GM21717 (cell line): ENCODE data around the gene MEIOB.
"Not testable (repeated sequence)": the region's sequence is repeated elsewhere in the genome, so short reads cannot be mapped to it uniquely, and the experiment has no call there.

Source experiments
- ATAC-seq: cut with Tn5 transposase; IDR thresholded peaks from one replicate; pipeline ENCODE4 v1.9.1; 2021; ENCODE audit warnings: mild to moderate bottlenecking, moderate library complexity; ENCODE audit not compliant: unreplicated experiment

The MEIOB gene, protein sequence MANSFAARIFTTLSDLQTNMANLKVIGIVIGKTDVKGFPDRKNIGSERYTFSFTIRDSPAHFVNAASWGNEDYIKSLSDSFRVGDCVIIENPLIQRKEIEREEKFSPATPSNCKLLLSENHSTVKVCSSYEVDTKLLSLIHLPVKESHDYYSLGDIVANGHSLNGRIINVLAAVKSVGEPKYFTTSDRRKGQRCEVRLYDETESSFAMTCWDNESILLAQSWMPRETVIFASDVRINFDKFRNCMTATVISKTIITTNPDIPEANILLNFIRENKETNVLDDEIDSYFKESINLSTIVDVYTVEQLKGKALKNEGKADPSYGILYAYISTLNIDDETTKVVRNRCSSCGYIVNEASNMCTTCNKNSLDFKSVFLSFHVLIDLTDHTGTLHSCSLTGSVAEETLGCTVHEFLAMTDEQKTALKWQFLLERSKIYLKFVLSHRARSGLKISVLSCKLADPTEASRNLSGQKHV

DNA sequence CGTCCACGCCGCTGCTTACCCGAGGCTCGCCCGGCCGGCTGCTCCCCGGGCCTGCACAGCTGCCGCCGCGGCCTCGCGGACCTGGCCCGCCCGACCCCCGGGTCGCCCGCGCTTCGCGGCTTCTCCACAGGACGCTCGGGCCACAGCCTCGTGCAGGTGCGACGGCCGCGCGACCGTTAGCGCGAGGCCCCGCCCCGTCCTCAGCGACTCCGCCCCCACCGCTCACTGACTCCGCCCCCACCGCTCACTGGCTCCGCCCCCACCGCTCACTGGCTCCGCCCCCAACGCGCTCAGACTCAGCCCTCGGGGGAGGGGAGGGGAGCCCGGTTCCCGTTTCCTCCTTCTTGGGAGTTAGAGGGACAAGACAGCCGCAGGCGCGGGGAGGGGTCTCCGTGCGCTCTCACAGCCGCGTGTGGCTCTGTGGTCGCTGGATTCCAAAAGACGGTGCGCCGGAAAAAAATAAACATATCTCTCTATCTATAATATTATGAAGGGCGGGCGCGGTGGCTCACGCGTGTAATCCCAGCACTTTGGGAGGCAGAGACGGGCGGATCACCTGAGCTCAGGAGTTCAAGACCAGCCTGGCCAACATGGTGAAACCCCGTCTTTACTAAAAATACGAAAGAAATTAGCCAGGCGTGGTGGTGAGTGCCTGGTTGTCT lies at the start of gene MEIOB:
Gene MEIOB, minus strand, starts transcription at position 191 of the 662 bp plus-strand sequence. CDS start 3,989 bp downstream, outside the sequence.
- no peak for ATAC-seq

DNA sequence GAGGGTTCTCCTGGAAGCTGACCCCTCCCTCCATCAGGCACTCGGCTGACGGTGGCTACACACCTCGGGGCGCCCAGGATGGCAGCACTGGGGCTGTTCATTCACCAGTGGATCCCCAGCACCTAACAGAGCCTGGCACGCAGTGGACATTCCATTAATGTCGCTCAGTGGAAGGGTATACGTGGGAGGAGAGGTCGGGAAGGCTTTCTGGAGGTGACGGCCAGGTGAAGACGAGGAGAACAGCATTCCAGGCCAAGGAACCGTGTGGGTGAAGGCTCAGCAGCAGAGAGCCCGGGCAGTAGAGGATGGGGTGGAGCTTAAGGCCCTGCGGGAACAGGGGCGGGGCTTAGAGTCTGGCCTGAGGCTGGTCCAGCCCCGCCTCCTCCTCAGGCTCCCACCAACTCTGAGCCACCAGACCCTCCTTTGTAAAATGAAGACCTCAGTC lies 48.8 kb upstream of the MEIOB start:
- ATAC-seq: no peak

DNA sequence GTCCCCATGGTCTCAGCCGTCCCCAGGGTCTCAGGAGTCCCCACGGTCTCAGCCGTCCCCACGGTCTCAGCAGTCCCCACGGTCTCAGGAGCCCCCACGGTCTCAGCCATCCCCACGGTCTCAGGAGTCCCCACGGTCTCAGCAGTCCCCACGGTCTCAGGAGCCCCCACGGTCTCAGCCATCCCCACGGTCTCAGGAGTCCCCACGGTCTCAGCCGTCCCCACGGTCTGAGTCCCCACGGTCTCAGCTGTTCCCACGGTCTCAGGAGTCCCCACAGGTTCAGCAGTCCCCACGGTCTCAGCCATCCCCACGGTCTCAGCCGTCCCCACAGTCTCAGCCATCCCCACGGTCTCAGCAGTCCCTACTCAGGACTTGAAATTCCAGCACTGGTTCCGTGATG lies 48.2 kb upstream of the MEIOB start:
- ATAC-seq: not testable (repeated sequence)

DNA sequence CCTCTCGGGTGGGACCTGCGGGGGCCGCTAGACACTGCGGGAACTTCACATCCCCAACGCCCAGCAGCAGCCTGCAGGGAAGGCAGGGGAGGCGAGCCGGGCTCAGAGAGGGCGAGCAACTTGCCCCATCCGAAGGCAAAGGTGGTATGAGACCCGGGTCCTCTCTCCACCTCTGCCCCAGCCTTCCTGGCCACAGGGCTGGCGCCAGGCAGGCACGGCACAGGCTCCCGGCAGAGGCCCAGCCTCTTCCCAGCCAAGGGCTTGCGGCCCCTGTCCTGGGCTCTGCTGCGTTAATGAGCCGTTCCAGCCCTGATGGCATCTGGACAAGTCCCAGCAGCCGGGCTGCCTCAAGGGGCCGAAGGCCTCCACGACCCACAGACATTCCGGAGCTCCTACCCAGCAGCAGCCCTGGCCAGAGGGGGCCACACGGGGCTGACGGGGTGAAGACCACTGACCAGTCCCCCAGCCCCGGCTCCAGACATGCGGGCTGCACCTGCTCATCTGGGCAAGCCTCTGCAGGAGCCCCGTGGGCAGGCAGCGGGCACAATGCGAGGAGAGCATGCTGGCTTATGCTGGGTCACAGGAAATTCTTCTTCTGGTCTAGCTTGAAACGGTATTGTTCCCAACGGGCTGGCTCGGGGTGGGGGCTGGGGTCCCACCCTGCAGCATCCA lies 47.5 kb upstream of the MEIOB start:
- ATAC-seq: no peak

DNA sequence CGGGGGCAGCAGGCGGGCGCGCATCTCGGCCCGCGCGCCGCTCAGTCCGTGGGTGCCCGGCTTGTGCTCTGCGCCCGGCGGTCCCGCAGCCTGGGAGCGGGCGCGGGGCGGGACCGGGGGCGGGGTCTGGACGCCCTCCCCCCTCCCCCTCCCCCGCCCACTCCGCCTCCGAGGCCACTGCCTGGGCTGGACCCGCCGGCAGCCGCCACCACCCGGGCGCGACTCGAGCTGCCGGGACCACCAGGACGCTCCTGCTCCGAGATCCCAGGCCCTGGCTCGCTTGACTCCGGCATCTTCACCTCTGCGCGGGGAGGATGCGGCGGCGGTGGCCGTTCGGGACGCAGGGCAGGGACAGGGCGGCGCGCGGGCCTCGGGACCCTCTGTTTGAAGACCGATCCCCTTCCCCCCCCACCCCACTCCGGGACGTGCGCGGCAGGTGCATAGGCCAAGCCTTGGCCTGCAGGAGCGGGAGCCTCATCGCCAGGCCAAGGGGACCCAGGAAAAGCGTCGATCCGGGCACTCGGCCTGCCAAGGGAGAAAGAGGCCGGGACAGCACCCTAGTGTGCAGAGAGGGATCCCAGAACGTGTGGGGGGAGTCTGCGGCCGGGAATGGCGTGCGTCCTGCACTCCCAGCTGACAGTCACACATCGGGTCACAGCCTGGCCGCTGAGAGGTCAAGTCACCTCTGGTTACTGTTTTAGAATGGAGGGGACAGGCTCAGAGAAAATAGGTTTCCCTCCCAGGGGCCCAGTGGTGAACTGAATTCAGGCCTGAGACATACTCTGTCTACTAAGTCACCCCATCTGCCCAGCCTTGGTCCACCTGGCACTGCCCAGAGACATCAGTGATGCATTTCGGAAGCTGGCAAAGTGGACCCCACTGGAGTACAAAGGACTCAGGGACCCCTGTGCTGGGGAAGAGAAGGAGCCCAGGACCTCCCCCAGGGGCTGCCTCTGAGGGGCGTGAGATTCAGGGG lies 46.7 kb upstream of the MEIOB start, which contains the start of gene HS3ST6:
Gene HS3ST6, minus strand, starts transcription at position 65 of the 976 bp plus-strand sequence. CDS start 92 bp downstream, outside the sequence.
- no peak for ATAC-seq

DNA sequence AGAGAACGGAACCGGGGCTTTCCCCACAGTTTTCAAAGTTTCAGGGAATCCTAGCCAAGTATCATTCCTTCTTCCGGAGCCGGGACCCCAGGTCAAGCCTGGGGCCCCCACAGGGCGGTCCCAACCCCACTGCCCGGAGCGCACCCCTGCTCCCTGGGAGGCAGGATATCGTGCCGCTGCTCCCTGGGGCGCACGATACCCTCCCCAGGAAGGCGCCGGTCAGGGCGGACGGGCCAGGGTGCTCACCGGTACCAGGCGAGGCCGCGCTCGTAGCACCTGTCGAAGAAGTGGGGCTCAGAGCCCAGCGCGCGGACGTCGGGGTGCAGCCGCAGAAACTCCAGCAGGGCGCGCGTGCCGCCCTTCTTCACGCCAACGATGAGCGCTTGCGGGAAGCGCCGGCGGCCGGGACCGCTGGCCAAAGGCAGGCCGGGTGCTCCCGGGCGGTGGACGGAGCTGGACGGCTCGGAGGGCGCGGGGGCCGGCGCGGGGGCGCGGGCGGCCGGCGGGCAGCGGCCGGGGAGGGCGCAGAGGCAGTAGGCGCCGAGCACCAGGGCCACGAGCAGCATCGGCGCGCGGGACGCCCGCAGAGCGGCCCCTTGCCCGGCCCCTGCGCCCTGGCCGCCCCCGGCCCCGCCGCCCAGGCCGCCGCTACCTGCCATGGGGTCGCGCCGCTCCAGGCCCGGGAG lies 45.8 kb upstream of the MEIOB start:
- ATAC-seq: no peak

DNA sequence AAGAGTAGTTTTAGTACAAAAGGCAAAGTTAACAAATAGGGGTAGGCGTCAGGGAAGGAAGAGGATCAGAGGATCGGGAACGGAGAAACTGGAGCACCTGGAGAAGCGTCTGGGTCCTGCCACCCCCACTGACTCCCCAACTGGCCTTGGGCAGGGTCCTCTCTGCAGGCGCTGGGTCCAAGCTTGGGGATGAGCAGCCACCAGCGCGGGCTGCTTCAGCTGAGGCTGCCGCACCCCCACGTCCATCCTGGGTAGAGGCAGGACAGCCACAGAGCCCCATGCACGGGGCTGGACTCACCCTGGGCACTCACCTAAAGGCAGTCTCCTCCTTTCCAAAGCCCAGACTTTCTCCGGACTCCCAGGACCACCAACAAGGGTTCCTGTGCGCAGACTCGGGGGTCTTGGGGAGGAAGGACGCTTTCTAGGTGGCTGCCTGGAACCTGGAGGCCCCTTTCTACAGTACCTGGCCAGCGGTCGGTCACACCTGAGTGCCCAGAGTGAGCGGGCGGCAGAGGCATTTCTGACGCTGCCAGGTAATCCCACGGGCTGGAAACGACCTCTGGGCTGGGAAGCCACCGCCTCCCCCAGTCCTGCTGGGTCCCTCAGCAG lies 45.2 kb upstream of the MEIOB start:
- no peak for ATAC-seq

DNA sequence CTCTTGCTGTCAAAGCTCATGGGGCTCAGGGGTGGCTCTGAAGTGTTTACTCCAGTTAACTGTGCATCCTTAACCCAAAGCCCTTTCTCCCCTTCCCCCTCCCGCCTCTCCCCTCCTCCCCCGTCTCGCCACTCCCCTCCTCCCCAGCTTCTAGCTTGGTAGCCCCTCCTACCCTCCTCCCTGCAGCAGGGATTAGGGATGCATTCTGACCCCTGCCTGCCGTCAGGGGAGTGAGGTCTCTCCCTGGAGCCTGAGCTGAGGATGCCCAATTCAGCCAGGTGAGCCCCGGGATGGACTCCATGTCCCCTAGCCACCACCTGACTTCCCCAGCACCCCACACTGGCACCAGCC lies 44.7 kb upstream of the MEIOB start:
- ATAC-seq: no peak

DNA sequence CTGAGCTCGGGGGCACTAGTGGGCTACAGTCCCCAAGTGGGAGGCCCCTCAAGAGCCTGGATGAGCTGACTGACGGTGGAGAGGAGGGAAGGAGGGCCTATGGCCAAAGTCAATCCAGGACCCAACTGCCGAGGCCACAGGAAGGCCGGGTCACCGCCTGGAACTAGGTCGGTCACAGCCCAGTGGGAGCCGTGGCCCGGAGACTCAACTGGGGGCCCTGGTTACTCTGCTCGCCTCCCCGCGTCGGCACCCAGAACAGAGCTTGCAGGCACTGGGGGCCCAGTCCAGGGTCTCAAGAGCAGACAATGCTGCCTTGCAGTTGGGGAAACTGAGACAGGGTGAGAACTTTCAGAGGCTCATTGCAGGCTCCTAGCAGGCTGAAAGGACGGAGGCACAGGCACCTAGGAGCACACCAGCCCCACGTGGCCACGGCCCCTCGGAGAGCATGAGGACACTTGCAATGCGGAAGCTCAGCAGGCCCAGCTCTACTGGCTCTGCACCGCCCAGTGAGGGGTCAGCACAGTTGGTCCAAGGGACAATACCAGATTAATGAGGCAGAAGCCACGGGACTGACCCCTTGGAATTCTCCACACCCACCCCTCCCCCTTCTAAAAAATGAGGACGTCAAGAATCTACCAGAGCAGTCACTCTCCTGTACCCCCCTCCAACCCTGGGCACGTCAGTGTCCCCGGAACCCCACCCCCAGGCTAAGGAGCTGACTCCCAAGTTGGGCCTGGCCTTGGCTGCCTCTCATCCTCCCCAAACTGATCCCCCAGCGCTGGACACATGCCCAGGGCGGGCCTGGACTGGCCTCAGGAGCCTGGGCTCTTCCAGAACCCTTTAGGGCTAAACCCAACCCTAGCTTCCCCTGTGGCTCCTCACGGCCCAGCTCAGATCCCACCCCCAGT lies 44.0 kb upstream of the MEIOB start:
- no peak for ATAC-seq

DNA sequence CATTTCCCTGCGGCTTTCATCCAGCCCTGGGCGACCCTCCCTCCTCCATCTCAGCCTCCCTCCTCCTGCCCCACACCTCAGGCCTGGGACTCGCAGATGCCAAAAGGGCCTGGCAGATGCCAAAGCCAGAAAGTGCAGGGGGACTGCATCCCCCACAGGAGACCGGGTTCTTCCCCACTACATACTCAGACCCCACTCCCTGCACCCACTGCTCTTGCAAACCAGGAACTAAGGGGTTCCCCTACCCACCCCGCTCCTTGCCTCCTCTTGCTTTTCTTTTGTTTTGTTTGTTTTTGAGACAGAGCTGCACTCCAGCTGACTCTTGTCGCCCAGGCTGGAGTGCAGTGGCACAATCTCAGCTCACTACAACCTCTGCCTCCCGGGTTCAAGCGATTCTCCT lies 43.0 kb upstream of the MEIOB start:
- ATAC-seq: no peak

DNA sequence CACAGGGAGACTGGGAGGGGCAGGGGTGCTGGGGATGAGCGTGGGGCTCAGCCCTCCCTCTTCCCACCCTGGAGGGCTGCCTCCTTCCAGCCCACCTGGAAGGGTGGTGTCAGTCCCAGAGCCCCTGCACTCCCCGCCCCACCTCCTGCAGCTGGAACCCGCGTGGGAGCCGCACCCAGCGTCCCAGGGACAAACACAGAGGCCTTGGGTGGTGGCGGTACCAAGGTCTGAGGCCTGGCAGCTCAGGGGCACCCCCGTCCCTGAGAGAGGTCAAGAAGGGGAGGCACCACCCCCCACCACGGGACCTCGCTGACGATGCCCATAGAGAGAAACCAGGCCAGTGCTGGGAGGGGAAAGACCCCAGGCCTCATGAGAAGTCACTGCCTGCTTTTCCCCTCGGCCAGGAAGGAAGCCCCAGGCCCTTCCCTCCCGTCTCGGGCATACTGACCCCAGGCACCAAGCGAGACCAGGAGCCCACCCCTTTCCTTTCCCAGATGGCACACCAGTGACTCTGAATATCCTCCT lies 42.2 kb upstream of the MEIOB start:
- ATAC-seq: no peak

DNA sequence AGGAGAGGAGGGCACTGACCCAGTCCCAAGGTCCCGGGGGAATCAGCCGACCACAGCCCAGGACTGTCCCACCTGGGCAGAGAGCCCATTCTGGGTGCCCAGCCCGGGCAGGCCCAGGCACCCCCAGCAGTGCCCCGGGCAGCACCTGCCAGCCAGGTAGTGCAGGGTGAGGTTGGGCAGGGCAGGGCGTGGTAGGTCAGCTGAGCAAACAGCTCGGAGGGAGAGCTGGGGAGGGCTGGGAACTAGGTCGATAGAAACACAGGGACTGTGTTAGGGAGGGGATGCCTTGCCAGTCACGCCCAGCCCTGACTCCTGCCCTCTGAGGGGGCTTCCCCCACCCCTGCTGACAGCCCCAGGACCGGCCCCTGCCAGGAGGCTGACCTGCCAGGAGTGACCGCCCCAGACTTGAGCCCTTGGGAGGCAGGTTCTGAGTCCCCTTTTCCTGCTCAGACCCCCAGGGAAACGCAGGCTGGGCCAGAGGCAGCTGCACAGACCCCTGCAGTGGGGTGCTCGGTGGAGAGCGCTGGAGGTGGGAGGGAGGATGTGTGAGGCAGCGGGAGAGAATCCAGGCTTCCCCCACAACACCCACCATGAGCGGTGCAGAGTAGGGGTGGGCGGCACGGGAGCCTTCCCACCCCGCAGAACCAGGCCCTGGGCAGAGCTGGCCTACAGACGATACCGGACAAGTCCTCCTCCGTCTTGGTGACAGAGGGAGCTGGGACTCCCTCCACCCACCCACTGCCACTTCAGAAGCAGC lies 41.5 kb upstream of the MEIOB start:
- ATAC-seq: no peak

DNA sequence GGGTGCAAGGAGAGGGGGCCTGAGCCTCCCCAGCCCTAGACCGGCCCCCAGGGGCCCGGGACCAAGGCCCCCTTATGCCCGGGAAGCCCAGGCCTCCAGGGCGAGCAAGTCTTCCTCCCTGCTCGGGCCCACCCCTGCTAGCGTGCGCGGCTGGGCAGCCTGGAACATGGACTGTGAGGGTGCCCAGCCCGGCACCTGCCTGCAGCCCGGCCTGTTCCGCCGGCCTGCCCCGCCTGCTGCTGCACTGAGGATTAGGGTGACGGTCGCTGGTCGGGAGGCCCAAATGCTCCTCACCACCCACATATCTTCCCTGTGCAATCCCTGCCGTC lies 40.2 kb upstream of the MEIOB start:
- ATAC-seq: no peak

DNA sequence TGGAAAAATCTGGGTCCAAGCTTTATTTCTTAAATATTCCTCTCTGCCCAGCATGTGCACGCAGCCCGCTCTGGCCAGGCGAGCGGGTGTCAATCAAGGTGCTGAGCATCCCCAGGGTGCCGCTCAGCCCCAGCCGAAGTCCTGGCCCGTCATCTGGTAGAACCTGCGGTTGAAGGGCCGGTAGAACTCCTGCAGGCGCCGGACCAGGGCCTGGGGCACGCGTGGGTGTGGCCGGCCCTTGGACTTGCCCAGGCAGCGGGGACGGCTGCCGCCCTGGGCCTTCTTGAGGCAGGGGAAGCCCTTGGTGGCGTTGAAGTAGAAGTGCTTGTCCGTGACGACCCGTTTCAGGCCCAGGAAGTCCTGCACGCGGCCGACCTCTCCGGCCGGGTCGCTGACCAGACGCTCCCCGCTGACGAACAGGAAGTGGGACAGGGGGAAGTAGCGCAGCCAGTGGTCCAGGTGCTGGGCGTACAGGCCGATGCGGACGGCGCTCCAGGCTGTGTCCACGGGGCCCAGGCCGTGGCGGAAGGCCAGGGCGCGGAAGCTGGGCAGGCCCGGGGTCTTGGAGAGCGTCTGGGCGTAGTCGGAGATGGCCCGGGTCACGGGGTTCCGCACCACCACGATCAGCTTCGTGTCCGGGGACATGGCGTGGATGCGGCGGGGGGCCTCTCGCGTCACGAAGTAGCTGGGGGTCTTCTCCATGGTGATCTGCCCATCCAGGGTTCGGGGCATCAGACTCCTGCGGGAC lies 39.7 kb upstream of the MEIOB start:
- no peak for ATAC-seq

DNA sequence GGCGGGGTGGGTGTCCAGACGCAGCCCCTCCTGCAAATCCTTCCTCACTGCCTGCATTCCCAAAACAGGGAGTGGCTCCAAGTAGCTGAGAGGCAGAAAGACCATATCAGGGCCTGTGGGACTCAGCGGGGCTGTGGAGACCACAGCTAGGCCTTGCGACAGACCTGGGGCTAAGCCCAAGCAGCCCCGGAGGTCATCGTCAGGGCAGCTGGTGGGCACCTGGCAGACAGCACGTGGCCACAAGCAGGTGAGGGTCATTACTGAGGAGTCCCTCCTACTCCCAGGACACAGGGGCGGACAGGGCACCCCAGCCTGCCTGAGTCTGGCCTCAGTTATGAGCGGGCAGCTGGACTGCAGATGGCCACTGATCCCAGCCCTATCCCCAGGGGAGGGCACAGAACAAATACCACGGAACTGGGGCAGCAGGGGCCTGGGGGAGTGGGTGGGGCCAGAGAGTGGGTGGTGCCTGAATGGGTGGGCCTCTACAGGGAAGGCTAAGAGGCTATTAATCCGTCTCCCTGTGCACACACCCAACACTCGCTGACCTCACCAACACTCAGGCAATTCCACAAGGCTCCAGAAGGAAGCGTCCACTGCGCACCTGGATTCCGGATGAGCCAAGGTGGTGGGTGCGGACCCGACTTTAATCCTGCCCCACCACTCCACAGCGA lies 37.7 kb upstream of the MEIOB start:
- no peak for ATAC-seq

DNA sequence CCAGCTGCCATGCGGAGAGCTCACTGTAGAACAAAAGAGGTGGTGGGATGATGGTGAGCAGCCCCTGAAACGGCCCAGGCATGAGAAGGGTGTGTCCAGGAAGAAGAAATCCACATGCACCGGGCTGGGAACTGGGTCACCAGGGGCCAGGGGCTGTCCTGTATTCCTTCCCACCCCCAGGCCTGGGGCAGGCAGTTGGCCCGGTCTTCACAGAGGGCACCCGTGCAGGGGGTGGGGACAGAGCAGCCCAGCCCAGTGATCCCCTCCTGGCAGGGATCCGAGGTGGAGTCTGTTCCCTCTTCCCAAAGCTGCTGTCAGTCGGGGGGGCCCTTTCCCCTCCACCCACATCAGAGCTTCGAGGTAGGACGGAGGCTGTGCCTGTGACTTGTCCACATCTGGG lies 37.0 kb upstream of the MEIOB start:
- no peak for ATAC-seq
